ENCODE results near the gene RPL27A.
A peak's percentile ranks its signal among the peaks of the same experiment; 100 is the strongest.

- no peak for TF ChIP-seq ZNF138 (CRISPR knock-in tag; conservative IDR thresholded peaks at IDR 0.05)
- TF ChIP-seq ATF2 (CRISPR knock-in tag; IDR thresholded peaks at IDR 0.05; ENCODE audit: borderline replicate concordance, low read depth), result no peak
- peak; percentile 37 for TF ChIP-seq USF2 (CRISPR knock-in tag; IDR thresholded peaks at IDR 0.05)
- TF ChIP-seq CTCF (IDR thresholded peaks at IDR 0.05), result no peak
- TF ChIP-seq IRF1 (CRISPR knock-in tag; IDR thresholded peaks at IDR 0.05), result no peak
- TF ChIP-seq RELA (CRISPR knock-in tag; IDR thresholded peaks at IDR 0.05; ENCODE audit: borderline replicate concordance), result 0 out of 2 replicates have a peak, but pooled peaks have one; percentile 5
- peak; percentile 37; the same call in 1 of the 2 replicates for TF ChIP-seq NR1H2 (CRISPR knock-in tag; IDR thresholded peaks at IDR 0.05)
- TF ChIP-seq MXD4 (CRISPR knock-in tag; IDR thresholded peaks at IDR 0.05; ENCODE audit: borderline replicate concordance), result no peak
These were observed at the start of gene RPL27A, which contains the start of gene TRIM66 for GRCh38 chr11:8682303-8683114.
